NCI-H2196 treated with DMSO at 0.1 percent for 48 hours (cell line): ENCODE results near the gene LMO1.

Experiments used
- DNase-seq: peaks from one replicate; lab custom pipeline; 2025; ENCODE audit not compliant: unreplicated experiment; lab: John Stamatoyannopoulos, UW

LMO1 gene

GRCh38 chr11:8263769-8264410 lies at the start of gene LMO1:
Gene LMO1, minus strand, starts transcription at chr11:8263878. Its CDS starts 516 bp downstream, at chr11:8263362.
- peak; percentile 53 for DNase-seq

DNA sequence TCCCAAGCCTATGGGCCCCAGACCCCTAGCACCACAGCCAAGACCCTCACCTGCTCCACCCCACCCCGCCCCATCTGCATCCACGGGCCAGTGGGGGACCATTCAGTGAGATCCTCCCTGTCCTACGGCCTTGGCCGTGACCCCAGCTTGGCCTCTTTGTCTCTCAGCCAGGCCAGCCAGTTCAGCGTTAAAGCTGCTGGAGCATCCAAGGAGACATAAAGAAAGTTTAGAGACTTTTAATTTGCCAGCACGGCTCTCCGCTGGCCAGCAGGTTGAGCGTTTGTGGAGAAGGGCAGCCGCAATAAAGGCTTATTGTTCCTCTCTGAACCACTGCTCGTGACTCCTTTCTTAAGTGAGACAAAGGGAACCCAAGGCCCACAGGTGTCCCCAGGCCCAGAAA lies 49.3 kb upstream of the LMO1 start:
- DNase-seq: no peak

DNA sequence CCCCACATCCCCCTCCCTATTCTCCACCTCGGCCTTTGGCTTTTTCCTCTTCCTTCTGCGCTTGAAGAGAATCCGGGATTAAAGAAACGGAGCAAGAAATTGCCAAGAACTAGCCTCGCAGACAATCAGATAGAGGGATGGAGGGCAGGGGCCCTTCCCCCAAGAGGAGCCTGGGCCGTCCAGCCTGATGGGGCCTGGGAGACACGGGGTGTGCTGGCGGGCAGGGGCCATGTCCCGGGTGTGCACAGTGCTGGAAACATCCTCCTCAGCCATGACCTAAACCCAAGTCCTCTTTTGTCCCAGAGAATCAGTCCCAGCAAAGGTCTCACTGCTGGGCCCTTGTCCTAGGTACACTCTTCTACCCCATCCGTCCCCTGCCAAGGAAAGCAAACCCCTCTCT lies 47.7 kb upstream of the LMO1 start:
- no peak for DNase-seq

GRCh38 chr11:8310743-8311298 lies 47.1 kb upstream of the LMO1 start:
- no peak for DNase-seq

DNA sequence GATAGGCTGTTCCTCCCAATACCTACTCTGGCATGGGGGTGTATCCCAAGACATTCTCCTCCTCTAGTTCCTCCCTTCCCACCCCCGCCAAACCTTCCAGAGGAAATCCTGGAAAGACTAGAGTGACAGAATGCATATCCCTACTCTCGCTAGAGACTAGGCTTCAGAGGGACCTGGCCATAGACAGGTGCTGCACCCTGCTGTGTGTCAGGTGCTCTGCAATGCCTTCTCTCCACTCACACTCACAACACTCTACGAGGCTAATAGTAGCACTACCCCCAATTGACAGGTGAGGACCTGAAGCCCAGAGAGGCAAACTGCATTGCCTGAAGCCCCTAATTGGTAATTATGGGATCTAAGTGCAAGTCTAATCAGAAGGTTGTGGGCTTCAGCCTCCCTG lies 46.2 kb upstream of the LMO1 start:
- DNase-seq: no peak

- no peak for DNase-seq
These were observed 45.6 kb upstream of the LMO1 start for GRCh38 chr11:8309311-8309710.

- DNase-seq: no peak
These were observed 43.9 kb upstream of the LMO1 start for GRCh38 chr11:8307601-8308000.

- no peak for DNase-seq
These were observed 37.9 kb upstream of the LMO1 start for GRCh38 chr11:8301622-8302021.

GRCh38 chr11:8298801-8299786 lies 35.4 kb upstream of the LMO1 start:
- no peak for DNase-seq

DNA sequence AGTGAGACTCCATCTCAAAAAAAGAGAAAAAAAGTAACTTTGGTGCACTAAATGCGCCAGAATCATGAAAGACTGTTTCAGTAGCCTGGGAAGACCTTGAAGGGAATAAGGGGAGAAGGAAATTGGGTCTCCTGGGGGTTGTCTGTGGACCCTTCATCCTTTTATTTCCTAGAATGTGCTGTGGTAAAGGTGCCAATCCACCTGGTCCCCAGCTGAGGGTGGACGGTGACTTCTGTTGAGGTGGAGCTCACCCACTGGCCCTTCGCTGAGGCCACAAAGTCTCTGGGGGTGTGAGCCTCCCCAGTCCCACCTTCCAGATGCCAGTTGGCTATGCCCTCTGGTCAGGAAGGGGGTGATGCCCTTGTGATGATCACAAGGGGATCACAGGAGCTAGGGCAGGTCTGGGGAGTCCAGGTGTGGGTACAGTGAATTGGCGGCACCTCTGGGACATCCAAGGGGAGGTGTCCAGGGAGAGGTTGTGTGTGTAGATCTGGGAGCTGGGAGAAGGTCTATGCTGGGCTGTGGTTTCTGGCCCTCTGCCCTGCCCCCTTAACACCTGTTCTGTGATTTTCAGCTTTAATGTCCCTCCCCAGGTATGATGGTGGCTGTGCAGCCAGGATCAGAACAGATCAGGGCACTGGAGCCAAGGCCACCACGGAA lies 34.2 kb upstream of the LMO1 start:
- DNase-seq: no peak

DNA sequence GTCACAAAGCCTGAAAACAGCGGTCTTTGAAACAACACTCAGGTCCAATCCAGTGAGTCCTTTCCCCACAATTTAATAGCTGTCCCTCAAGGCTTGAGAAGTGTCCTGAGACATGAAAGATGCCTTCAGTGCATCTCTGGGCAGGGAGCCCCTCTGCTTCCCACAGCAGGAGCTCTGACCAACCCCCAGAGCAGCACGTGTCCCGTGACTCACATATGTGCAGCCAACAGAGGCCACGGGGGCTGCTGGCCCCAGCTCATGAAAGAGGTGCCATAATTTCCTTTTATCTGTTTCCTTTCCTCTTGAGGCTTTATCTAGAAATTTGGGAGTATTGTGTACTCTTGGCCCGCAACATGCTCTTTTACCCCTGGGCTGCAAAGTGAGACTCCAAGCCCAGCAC lies 33.2 kb upstream of the LMO1 start:
- DNase-seq: no peak

DNA sequence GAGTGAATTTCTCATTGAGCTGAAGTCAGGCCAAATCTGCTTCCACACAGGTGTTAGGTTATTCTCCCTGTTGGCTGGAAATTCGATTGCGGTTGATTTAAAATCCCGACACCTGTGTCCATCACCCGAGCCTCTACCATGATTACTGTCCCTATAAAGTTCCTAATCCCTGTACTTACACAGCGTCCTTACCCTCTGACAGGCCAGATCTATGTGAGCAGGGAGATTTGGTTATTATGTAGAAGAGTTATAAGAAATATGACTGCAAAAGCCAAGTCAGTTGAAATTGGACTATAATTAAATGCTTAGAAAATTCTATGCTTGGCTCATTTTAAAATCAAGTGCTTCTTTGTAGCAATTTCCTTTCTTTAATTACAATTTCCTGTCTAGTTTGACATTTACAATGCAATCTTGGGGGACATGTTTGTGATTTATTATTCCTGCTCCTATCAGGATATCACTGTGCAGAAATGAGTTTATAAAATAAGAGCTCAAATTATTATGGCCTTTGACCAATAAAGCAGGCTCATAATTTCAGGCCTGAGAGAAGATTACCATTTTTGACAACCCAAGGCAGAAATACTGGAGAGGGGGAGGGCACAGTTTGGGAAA lies 32.5 kb upstream of the LMO1 start:
- DNase-seq: no peak

GRCh38 chr11:8294251-8294935 lies 30.7 kb upstream of the LMO1 start:
- no peak for DNase-seq

- no peak for DNase-seq
These were observed 29.5 kb upstream of the LMO1 start for GRCh38 chr11:8293171-8293570.

GRCh38 chr11:8292351-8292750 lies 28.7 kb upstream of the LMO1 start:
- DNase-seq: no peak

DNA sequence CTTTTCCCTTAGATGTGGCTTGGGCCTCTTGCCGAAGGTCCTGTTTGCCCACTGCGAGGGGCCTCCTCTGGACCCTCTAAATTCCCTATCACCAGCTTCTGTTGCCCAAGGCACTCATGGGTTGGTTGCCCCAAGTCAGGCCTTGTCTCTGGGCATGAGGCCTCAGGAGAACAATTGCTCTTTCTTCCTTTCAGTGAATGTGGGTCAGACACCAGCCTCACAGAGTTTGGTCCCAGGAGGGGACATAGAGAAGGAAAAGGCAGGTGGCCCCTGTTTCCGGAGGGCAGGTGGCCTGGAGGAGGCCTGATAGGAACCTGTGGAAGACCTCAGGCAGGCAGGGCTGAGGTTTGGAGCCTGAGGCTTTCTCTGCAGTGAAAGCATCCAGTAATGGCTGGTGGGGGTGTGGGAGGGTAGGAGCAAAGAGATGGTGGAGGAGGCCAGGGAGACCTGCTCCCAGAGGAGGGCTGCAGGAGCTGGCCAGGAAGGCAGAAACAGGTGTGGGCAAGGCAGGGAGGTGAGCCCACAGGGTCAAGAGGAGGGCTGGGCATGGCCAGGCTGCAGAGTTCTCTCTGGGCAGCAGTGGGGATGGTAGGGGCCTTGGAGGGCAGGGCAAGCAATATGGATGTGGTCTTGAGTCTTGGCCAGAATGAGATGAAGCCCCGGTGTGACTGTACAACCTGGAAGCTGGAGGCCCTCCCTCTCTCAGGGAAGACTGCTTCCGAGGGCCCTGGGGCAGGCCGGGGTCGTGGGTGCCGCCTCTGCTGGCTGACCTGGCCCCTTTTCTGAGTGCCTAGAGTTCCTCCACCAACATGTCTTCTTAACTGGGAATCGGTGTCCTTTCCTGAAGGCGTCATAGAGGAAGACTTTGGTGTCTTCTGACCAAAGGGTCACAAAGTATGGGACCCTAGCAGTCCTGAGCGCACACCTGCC lies 28.0 kb upstream of the LMO1 start:
- DNase-seq: no peak

DNA sequence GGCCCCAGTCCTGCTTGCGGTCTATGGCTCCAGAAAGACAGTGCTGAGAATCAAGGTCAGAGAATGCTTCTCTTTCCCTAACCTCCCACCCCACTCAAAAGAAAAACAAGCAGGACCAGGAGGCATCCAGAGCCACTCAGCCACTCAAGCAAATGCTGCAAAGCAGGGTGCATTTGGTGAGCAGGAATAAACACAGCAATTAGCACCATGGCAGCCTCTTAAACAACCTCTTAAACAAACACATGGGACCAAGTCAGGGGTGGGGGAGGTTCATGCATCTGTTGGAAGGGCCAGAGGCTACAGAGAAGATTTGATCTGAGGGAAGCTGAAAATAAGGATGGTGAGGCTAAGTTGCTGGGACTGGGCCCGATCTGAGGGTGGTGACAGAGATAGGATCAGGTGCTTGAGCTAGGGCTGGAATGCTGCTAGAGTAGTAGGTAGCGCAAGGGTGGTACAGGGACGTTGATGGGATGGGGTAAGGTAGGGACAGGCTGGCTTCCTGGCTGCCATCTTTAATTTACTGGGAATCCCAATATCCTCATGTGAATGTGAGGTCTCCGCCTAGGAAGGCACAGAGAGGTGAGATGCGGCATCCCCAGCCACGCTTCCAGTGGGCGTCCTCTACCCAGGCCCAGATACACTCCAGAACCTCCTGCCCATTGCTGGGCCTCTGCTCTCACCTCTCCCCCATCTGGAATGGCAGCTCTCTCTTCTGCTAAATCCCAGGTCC lies 26.6 kb upstream of the LMO1 start:
- DNase-seq: no peak

- no peak for DNase-seq
These were observed 25.8 kb upstream of the LMO1 start for GRCh38 chr11:8289492-8289918.
